ENCODE results near the gene AGXT. TPM values are rescaled to one million over a fixed set of nuclear protein-coding genes. Genes with fewer than 3 reads are reported as not detected.

AGXT gene
- total RNA-seq, 1 donor from 2014 or later, result not detected

GRCh38 chr2:240846873-240847595 is 21.6 kb upstream of the AGXT start:
- Mint-ChIP-seq H3K27ac (ENCODE audit: unreplicated experiment) (no peak overlapping the region), H3K4me1 (ENCODE audit: unreplicated experiment) (no peaks in the 10 kb centered on the region), H3K4me3 (ENCODE audit: unreplicated experiment) (no peak overlapping the region), H3K9me3 (ENCODE audit: unreplicated experiment) (no peaks in the 10 kb centered on the region), H3K27me3 (ENCODE audit: unreplicated experiment) (peaks cover 16% of the 10 kb centered on the region), H3K36me3 (ENCODE audit: low read depth, unreplicated experiment) (peaks cover 7% of the 10 kb centered on the region)
- no peak for TF ChIP-seq CTCF (IDR thresholded peaks at IDR 0.05; ENCODE audit: unreplicated experiment)
- no peak for DNase-seq (ENCODE audit: low spot score)

- no peak overlapping the region for H3K4me3 Mint-ChIP-seq (ENCODE audit: unreplicated experiment)
These were observed 20.8 kb upstream of the AGXT start for GRCh38 chr2:240847817-240848216.

GRCh38 chr2:240848900-240849680 is 19.5 kb upstream of the AGXT start:
- Mint-ChIP-seq H3K4me1 (ENCODE audit: unreplicated experiment) (no peaks in the 10 kb centered on the region), H3K9me3 (ENCODE audit: unreplicated experiment) (peaks cover 2% of the 10 kb centered on the region), H3K27ac (ENCODE audit: unreplicated experiment) (no peak overlapping the region), H3K4me3 (ENCODE audit: unreplicated experiment) (no peak overlapping the region), H3K27me3 (ENCODE audit: unreplicated experiment) (peaks cover 19% of the 10 kb centered on the region), H3K36me3 (ENCODE audit: low read depth, unreplicated experiment) (peaks cover 12% of the 10 kb centered on the region)
- DNase-seq (ENCODE audit: low spot score), result no peak
- TF ChIP-seq CTCF (IDR thresholded peaks at IDR 0.05; ENCODE audit: unreplicated experiment), result no peak

More at GRCh38 chr2:240847817-240848216, 20.8 kb upstream of the AGXT start:
- Mint-ChIP-seq H3K36me3 (ENCODE audit: low read depth, unreplicated experiment) (peaks cover 7% of the 10 kb centered on the region), H3K4me1 (ENCODE audit: unreplicated experiment) (no peaks in the 10 kb centered on the region), H3K27me3 (ENCODE audit: unreplicated experiment) (peaks cover 19% of the 10 kb centered on the region), H3K9me3 (ENCODE audit: unreplicated experiment) (no peaks in the 10 kb centered on the region), H3K27ac (ENCODE audit: unreplicated experiment) (no peak overlapping the region)
- no peak for TF ChIP-seq CTCF (IDR thresholded peaks at IDR 0.05; ENCODE audit: unreplicated experiment)
- DNase-seq (ENCODE audit: low spot score), result no peak

- DNase-seq (ENCODE audit: low spot score), result no peak
- Mint-ChIP-seq H3K27me3 (ENCODE audit: unreplicated experiment) (peaks cover 18% of the 10 kb centered on the region), H3K4me1 (ENCODE audit: unreplicated experiment) (no peaks in the 10 kb centered on the region), H3K9me3 (ENCODE audit: unreplicated experiment) (peaks cover 5% of the 10 kb centered on the region), H3K27ac (ENCODE audit: unreplicated experiment) (no peak overlapping the region), H3K36me3 (ENCODE audit: low read depth, unreplicated experiment) (peaks cover 14% of the 10 kb centered on the region), H3K4me3 (ENCODE audit: unreplicated experiment) (no peak overlapping the region)
- no peak for TF ChIP-seq CTCF (IDR thresholded peaks at IDR 0.05; ENCODE audit: unreplicated experiment)
These were observed 18.6 kb upstream of the AGXT start for GRCh38 chr2:240850026-240850425.

GRCh38 chr2:240850756-240851077 is 17.9 kb upstream of the AGXT start:
- Mint-ChIP-seq H3K4me3 (ENCODE audit: unreplicated experiment) (no peak overlapping the region), H3K36me3 (ENCODE audit: low read depth, unreplicated experiment) (peaks cover 11% of the 10 kb centered on the region), H3K9me3 (ENCODE audit: unreplicated experiment) (peaks cover 5% of the 10 kb centered on the region), H3K4me1 (ENCODE audit: unreplicated experiment) (no peaks in the 10 kb centered on the region), H3K27me3 (ENCODE audit: unreplicated experiment) (peaks cover 16% of the 10 kb centered on the region), H3K27ac (ENCODE audit: unreplicated experiment) (no peak overlapping the region)
- no peak for DNase-seq (ENCODE audit: low spot score)
- TF ChIP-seq CTCF (IDR thresholded peaks at IDR 0.05; ENCODE audit: unreplicated experiment), result no peak
